Activated CD4-positive, alpha-beta memory T cell treated with anti-CD3 and anti-CD28 coated beads, Interleukin-2, amount 10 ng/mL, durations not matched to agents 7 days and 5 days (primary cell): ENCODE measurements around the gene SPATA25. TPM values are rescaled to one million over a fixed set of nuclear protein-coding genes. Genes with fewer than 3 reads are reported as not detected.
"Not testable (repeated sequence)": the region's sequence is repeated elsewhere in the genome, so short reads cannot be mapped to it uniquely, and the experiment has no call there.

ENCODE experiments used
- CTCF ChIA-PET: fragments of 350-600 bp; sonication (Branson Sonifier 250); formaldehyde crosslinking; loops from one replicate; lab custom pipeline; 2021; ENCODE audit warnings: antibody characterized with exemption, inconsistent platforms; lab: Charles Lee
- POLR2A ChIA-PET: fragments of 350-600 bp; sonication (Branson Sonifier 250); formaldehyde crosslinking; loops from one replicate; lab custom pipeline; 2021; ENCODE audit warnings: antibody characterized with exemption; lab: Charles Lee
- DNase-seq: peaks from one replicate; pipeline ENCODE4 v3.0.0-alpha.2; 2020
- H3K27ac Mint-ChIP-seq: one replicate; pipeline ENCODE4 v1.8.0; 2021; ENCODE audit warnings: mild to moderate bottlenecking, mixed read lengths
- H3K27me3 Mint-ChIP-seq: one replicate; pipeline ENCODE4 v1.8.0; 2021; ENCODE audit warnings: mixed read lengths
- H3K36me3 Mint-ChIP-seq: one replicate; pipeline ENCODE4 v1.8.0; 2021; ENCODE audit warnings: low read depth, mixed read lengths
- H3K4me1 Mint-ChIP-seq: one replicate; pipeline ENCODE4 v1.8.0; 2021; ENCODE audit warnings: mixed read lengths
- H3K4me3 Mint-ChIP-seq: one replicate; pipeline ENCODE4 v1.8.0; 2021; ENCODE audit warnings: mild to moderate bottlenecking, mixed read lengths
- H3K9me3 Mint-ChIP-seq: one replicate; pipeline ENCODE4 v1.8.0; 2021; ENCODE audit warnings: mixed read lengths
- total RNA-seq, 2 experiments: library from RNA; stranded (reverse); gene quantifications; one replicate each; pipeline ENCODE4 v1.2.3, GENCODE V29; 2021

Gene SPATA25, protein sequence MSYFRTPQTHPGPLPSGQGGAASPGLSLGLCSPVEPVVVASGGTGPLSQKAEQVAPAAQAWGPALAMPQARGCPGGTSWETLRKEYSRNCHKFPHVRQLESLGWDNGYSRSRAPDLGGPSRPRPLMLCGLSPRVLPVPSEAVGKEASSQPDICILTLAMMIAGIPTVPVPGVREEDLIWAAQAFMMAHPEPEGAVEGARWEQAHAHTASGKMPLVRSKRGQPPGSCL
- under 1 TPM; 0.30 to 0.88 TPM for total RNA-seq

DNA sequence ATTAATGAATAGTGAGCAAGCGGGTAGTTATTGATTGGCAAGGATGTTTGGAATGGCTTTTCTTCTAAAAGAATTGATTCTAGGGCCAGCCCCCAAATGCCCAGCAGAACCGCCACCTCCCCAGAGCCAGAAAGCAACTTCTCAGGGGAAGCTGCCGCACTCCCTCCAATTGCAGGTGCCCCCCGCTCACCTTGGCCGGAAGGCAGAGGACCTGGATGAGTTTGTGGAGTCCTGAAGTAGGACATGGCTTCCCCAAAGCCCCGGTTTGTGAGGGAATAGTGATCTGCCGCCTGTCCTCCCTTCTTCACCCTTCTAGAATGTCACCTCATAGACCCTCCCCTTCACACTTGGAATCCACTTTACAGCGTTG, at the start of gene SPATA25:
Gene SPATA25, minus strand, starts transcription at position 277 of the 370 bp plus-strand sequence. Its CDS starts 32 bp downstream, at position 245.
- no peak for DNase-seq
- Mint-ChIP-seq H3K36me3 (peaks cover 18% of the 10 kb centered on the region), H3K9me3 (no peaks in the 10 kb centered on the region), H3K4me3 (no peak within 1 kb of the TSS), H3K27ac (no peak within 1 kb of the TSS), H3K27me3 (peaks cover 11% of the 10 kb centered on the region), H3K4me1 (peaks cover 47% of the 10 kb centered on the region)
- CTCF ChIA-PET, result no interaction called here
- POLR2A ChIA-PET, result no interaction called here

DNA sequence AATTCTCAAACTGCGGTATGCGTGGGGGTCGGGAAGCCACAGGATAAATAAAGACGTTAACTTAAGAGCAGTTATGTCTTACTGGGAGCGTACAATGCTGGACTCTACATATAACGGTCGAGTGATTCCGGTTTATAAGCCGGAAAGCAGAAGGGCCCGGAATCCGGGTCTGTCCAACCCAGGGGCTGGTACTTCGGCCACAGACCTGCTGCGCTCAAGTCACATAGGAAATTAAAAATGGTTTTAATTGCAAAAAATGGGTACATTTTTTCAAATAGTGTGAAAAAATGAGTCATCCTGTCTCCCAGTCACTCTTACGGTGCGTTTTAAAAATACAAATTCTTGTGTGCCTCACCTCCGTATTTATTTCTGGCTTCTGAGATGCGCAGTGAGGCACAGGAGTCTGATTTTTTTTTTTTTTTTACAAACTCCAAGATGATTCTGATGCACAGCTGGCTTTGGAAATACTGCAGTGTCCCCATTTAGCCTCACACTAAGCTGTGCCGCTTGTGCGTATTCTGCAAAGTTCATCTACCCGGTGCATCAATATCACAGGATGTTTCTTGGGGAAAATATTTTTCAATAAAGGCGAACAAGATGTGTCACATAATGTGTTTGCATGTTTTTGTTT, 48.1 kb upstream of the SPATA25 start:
- Mint-ChIP-seq H3K27ac (peak overlapping the region; percentile 89), H3K4me3 (peak overlapping the region; percentile 87), H3K27me3 (no peaks in the 10 kb centered on the region), H3K4me1 (peaks cover 29% of the 10 kb centered on the region), H3K36me3 (peaks cover 33% of the 10 kb centered on the region), H3K9me3 (no peaks in the 10 kb centered on the region)
- no peak for DNase-seq
- POLR2A ChIA-PET, result interaction anchor here (0.6 to 8.4 kb wide), 35 partner anchors 8 to 573 kb away, joined by 3 to 138 read pairs (median 6); partner anchors contain the start of genes ACOT8, CTSA, DNTTIP1 and NEURL2
- CTCF ChIA-PET, result interaction anchor here (0.6 to 5.9 kb wide), 4 partner anchors 8 to 714 kb away, joined by 3 to 73 read pairs (median 4); partner anchors contain the start of genes SEMG2 and ZNF335

DNA sequence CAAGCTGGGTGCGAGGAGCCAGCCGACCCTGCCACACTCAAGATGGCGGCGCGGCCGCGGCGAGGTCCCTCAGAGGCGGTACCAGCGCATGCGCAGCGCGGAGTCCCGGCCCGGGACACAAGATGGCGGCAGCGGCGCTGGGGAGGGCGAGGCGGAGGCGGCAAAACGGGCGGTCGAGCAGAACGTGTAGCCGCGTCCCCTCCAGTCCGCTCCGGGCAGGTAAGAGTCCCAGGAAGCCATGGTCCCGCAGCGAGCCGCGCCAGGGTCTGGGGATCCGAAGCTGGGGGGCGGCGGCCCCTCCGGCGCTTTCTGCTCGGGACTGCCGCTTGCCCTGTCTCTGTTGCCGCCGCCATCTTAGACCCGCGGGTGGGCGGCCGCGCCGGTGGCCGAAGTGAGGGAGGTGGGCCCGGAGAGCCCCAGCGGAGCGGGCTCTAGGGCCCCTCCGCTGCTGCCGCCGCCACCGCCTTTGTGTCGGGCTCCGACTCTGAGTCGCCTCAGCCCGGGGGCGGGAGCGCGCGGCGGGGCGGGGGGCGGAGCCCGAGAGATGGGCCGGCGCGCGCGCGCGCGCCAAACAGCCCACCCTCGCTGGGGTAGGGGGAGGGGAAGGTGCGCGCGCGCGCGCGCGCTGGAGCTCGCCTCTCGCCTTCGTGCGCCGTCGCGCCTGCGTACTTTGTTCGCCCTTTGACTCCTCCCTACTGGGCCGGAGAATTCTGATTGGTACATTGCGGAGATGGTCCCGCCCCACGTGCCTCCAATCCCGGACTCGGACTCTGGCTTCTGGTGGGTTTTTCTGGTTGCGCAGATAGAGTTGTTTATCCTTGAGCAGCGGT, 47.4 kb upstream of the SPATA25 start, which contains the start of gene PCIF1:
Gene PCIF1, plus strand, starts transcription at position 98 of the 830 bp plus-strand sequence. CDS start 4,317 bp downstream, outside the sequence.
- peak within 1 kb of the TSS; percentile 96 for H3K27ac Mint-ChIP-seq
- ChIA-PET POLR2A (interaction anchor here (0.6 to 8.4 kb wide), 44 partner anchors 8 to 641 kb away, joined by 3 to 138 read pairs (median 4); partner anchors contain the start of genes ACOT8, CTSA, DNTTIP1 and ELMO2), CTCF (interaction anchor here (0.6 to 5.9 kb wide), 10 partner anchors 9 to 714 kb away, joined by 3 to 73 read pairs (median 4); partner anchors contain the start of genes SEMG2 and ZNF335)
- H3K4me1 Mint-ChIP-seq, result peaks cover 29% of the 10 kb centered on the region
- peak within 1 kb of the TSS; percentile 87 for H3K4me3 Mint-ChIP-seq
- H3K36me3 Mint-ChIP-seq, result peaks cover 27% of the 10 kb centered on the region
- no peaks in the 10 kb centered on the region for H3K27me3 Mint-ChIP-seq
- H3K9me3 Mint-ChIP-seq, result no peaks in the 10 kb centered on the region
- DNase-seq, result peak; percentile 98

DNA sequence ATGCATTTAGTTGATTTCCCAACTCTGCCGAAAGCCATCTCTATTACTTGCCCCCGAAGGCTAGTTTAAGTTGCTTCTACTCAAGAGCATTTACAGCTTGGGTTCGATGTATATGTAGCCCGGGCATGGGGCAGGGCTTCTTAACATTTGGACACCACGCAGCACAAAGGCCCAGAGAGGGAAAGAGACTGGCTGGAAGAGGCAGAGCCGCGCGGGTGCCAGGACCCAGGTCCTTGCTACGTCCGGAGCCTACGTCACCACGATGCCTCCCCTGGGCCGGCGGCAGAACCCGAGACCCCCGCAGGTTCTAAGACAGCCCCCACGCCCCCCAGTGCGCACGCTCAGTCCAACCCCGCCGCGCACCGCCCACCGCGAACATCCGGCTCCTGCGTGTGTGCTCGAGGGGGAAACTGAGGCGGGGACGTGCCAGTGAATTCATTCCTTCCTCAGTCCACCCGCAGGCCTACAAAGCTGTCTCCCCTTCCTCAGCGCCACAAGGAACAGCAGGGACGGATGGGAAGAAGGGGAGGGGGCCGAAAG, 46.7 kb upstream of the SPATA25 start:
- H3K27ac Mint-ChIP-seq, result peak overlapping the region; percentile 96
- H3K36me3 Mint-ChIP-seq, result peaks cover 20% of the 10 kb centered on the region
- peaks cover 29% of the 10 kb centered on the region for H3K4me1 Mint-ChIP-seq
- POLR2A ChIA-PET, result interaction anchor here (0.7 to 8.4 kb wide), 37 partner anchors 9 to 640 kb away, joined by 3 to 138 read pairs (median 6); partner anchors contain the start of genes ACOT8, CTSA, ELMO2 and NEURL2
- peak overlapping the region; percentile 87 for H3K4me3 Mint-ChIP-seq
- H3K9me3 Mint-ChIP-seq, result no peaks in the 10 kb centered on the region
- CTCF ChIA-PET, result interaction anchor here (0.7 to 5.9 kb wide), 14 partner anchors 9 to 135 kb away, joined by 3 to 73 read pairs (median 4); partner anchors contain the start of gene ZNF335
- DNase-seq, result no peak
- no peaks in the 10 kb centered on the region for H3K27me3 Mint-ChIP-seq

DNA sequence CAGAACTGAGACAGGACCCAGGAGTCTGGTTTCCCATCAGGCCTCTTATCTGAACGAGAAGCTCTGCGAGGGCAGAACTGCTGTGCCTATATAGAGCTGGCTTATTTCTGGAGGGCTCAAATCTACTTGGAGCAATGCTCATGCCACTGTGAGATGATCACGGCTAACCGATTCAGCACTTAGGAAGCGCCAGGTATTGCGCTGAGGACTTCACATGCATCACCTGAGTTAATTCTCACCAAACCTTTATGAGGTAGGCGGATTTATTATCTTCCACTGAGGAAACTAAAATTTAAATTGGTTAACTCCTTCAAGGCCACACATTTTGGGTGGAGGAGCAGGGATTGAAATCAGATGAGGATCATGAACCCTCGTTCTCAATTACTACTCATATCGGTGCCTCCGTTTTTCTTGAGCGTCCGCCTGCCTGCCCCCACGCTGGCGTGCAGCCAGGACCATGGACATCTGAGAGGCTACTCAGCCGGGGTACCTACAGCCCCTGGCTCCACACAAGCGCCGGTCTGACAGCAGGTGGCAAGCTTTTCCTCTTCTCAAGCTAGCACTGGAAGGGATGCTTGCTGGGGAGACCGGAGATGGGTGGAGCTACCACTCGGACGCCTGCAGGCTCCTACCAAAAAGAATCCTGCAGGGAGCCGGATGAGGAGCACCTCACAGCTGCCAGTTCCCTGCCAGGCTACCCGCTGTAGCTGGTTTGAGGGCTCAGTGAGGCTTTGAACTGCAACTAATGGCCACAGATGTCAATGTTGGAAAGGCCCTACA, 46.0 kb upstream of the SPATA25 start:
- peak overlapping the region; percentile 87 for H3K4me3 Mint-ChIP-seq
- H3K4me1 Mint-ChIP-seq, result peaks cover 26% of the 10 kb centered on the region
- ChIA-PET CTCF (interaction anchor here (0.7 to 5.9 kb wide), 14 partner anchors 9 to 134 kb away, joined by 3 to 73 read pairs (median 4); partner anchors contain the start of genes ZNF335 and ZSWIM1), POLR2A (interaction anchor here (0.9 to 8.4 kb wide), 25 partner anchors 8 to 640 kb away, joined by 3 to 138 read pairs (median 8); partner anchors contain the start of genes ACOT8, CTSA, NEURL2 and SNX21)
- no peaks in the 10 kb centered on the region for H3K27me3 Mint-ChIP-seq
- DNase-seq, result peak; percentile 73
- H3K9me3 Mint-ChIP-seq, result no peaks in the 10 kb centered on the region
- peak overlapping the region; percentile 96 for H3K27ac Mint-ChIP-seq
- peaks cover 14% of the 10 kb centered on the region for H3K36me3 Mint-ChIP-seq

DNA sequence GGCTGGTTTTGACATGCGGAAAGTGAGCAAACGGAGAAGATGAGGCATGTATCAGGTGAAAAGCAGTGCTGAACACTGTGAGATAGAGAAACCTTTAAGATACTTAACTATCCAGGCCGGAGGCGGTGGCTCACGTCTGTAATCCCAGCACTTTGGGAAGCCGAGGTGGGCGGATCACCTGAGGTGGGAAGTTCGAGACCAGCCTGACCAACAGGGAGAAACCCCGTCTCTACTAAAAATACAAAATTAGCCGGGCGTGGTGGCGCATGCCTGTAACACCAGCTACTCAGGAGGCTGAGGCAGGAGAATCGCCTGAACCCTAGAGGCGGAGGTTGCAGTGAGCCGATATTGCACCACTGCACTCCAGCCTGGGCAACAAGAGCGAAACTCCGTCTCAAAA, 44.3 kb upstream of the SPATA25 start:
- H3K27me3 Mint-ChIP-seq, H3K9me3 Mint-ChIP-seq, H3K27ac Mint-ChIP-seq, H3K36me3 Mint-ChIP-seq, H3K4me3 Mint-ChIP-seq, DNase-seq: not testable (repeated sequence)
- POLR2A ChIA-PET, result interaction anchor here (8.4 kb wide), 1 partner anchor 40 kb away, joined by 138 read pairs; the partner anchor contains the start of gene ZNF335
- CTCF ChIA-PET, result interaction anchor here (0.7 to 1.4 kb wide), 2 partner anchors 133 to 142 kb away, joined by 3 to 4 read pairs; no protein-coding TSS in a partner anchor
- H3K4me1 Mint-ChIP-seq, result peaks cover 11% of the 10 kb centered on the region

DNA sequence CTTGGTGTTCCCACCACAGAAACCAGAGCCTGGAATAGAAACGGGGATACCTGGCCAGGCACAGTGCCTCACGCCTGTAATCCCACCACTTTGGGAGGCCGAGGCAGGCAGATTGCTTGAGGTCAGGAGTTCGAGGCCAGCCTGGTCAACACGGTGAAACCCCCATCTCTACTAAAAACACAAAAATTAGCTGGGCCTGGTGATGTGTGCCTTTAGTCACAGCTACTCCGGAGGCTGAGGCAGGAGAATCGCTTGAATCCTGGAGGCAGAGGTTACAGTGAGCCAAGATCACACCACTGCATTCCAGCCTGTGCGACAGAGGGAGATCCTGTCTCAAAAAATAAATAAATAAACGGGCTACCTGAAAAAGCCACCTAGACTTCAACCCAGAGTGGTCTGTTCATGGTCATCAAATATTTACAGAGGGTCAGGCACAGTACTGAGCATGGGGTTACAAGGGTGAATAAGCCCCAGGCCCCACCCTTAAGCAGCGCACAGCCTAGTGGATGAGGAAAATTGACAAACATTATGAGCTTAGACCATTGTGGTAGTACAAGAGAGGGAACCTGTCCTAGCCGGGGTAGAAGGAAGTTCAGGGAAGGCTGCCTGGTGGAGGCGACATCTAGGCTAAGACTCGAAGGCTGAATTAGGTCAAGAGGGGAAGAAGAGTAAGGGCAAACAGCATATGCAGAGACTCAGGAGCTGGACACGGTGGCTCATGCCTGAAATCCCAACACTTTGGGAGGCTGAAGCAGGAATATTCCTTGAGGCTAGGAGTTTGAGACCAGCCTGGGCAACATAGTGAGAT, 39.9 kb upstream of the SPATA25 start:
- H3K9me3 Mint-ChIP-seq, result no peaks in the 10 kb centered on the region
- peaks cover 8% of the 10 kb centered on the region for H3K27me3 Mint-ChIP-seq
- H3K4me1 Mint-ChIP-seq, result peaks cover 3% of the 10 kb centered on the region
- ChIA-PET CTCF (interaction anchor here (0.9 kb wide), 2 partner anchors 60 to 128 kb away, joined by 3 read pairs; no protein-coding TSS in a partner anchor), POLR2A (interaction anchor here (0.7 to 4.1 kb wide), 2 partner anchors 7 to 11 kb away, joined by 4 to 26 read pairs; partner anchors contain the start of gene PCIF1)
- no peaks in the 10 kb centered on the region for H3K36me3 Mint-ChIP-seq
- no peak overlapping the region for H3K27ac Mint-ChIP-seq
- no peak overlapping the region for H3K4me3 Mint-ChIP-seq
- DNase-seq, result no peak

DNA sequence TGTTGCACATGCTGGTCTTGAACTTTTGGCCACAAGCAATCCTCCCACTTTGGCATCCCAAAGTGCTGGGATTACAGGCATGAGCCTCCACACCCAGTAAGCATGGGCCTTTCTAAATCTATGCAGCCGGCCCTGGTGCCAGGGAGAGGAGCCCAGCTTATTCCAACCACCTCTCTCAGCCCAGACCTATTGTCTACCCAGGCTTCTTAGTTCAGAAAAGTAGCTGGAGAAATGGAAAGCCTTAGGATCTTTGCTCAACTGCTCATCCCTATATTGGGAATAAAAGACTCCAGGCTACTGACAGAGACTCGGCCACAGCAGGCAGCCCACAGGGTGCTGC, 39.3 kb upstream of the SPATA25 start:
- DNase-seq, result no peak
- Mint-ChIP-seq H3K9me3 (no peaks in the 10 kb centered on the region), H3K36me3 (no peaks in the 10 kb centered on the region), H3K4me3 (no peak overlapping the region), H3K4me1 (peaks cover 3% of the 10 kb centered on the region), H3K27ac (no peak overlapping the region), H3K27me3 (peaks cover 10% of the 10 kb centered on the region)
- POLR2A ChIA-PET, result interaction anchor here (4.1 kb wide), 1 partner anchor 7 kb away, joined by 26 read pairs; the partner anchor contains the start of gene PCIF1
- CTCF ChIA-PET, result interaction anchor here (0.9 kb wide), 1 partner anchor 60 kb away, joined by 3 read pairs; no protein-coding TSS in a partner anchor

DNA sequence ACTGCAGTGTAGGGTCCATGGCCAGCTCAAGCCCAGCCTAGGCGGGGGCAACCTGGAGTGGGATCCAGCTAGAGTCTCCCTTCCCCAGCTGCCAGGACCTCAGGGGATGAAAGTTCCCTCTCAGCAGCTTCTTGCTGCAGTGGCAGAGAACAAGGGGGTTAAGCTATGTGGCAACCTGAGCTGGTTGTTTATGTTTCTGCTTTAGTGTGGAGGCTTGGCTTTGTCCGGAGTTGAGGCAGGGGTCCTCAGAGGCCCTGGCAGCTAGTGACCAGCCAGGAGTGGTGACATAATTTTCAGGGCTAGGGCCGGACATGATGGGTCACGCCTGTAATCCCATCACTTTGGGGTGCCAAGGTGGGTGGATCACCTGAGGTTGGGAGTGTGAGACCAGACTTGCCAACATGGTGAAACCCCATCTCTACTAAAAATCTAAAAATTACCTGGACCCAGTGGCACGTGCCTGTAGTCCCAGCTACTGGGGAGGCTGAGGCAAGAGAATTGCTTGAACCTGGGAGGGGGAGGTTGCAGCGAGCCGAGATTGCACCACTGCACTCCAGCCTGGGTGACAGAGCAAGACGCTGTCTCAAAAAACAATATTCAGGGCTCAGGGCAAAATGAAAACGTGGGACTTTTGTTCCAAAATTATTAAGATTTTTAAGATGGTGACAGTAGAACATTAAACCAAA, 38.5 kb upstream of the SPATA25 start:
- peaks cover 3% of the 10 kb centered on the region for H3K4me1 Mint-ChIP-seq
- CTCF ChIA-PET, result no interaction called here
- H3K36me3 Mint-ChIP-seq, result no peaks in the 10 kb centered on the region
- H3K9me3 Mint-ChIP-seq, result no peaks in the 10 kb centered on the region
- no peak overlapping the region for H3K4me3 Mint-ChIP-seq
- POLR2A ChIA-PET, result interaction anchor here (0.9 to 4.1 kb wide), 2 partner anchors 8 to 17 kb away, joined by 3 to 26 read pairs; partner anchors contain the start of gene PCIF1
- no peak for DNase-seq
- no peak overlapping the region for H3K27ac Mint-ChIP-seq
- peaks cover 16% of the 10 kb centered on the region for H3K27me3 Mint-ChIP-seq
